HCT116 (cell line): ENCODE results near the gene GSTT2. TPM values are rescaled to one million over a fixed set of nuclear protein-coding genes. Genes with fewer than 3 reads are reported as not detected.

Source experiments
- ATAC-seq: fragments of 200-7000 bp; cut with Tn5 transposase; 2 replicates; pipeline ENCODE4 v1.9.1; 2020; ENCODE audit warnings: mild to moderate bottlenecking, moderate library complexity
- BruUV-seq: library from RNA; stranded (reverse); fragments of 400-500 nt; replicated peaks from 2 replicates; lab custom pipeline; 2021; lab: Mats Ljungman, UMichigan
- CTCF ChIA-PET: fragments of 300-600 bp; sonication (Branson Sonifier 250); formaldehyde crosslinking; loops from one replicate; lab custom pipeline; 2021; ENCODE audit warnings: antibody characterized with exemption; lab: Charles Lee
- POLR2A ChIA-PET: fragments of 300-600, 350-600 bp; sonication (Branson Sonifier 250); formaldehyde crosslinking; loops from one replicate; lab custom pipeline; 2021; ENCODE audit warnings: antibody characterized with exemption; lab: Charles Lee
- RAD21 ChIA-PET, 2 experiments: fragments of 300-600 bp; sonication (Branson Sonifier 250); formaldehyde crosslinking; loops; one replicate each; lab custom pipeline; 2023; ENCODE audit warnings: low total read pairs in 2 of 2; ENCODE audit not compliant: uncharacterized antibody in 2 of 2, unreplicated experiment in 2 of 2, low non-redundant PET in 1 of 2; lab: Charles Lee
- DNase-seq: peaks from one replicate; pipeline ENCODE4 v3.0.0-alpha.2; 2010; ENCODE audit warnings: low read depth, low spot score
- H2AFZ ChIP-seq: fragments of 200-600 bp; shearing (Covaris generic), sonication (generic); 2 replicates; pipeline ENCODE4 v1.6.1; 2017; ENCODE audit warnings: low read depth, mixed run types, mixed read lengths, antibody characterized with exemption, low read length; ENCODE audit not compliant: poor library complexity, severe bottlenecking
- H3K27ac ChIP-seq: 2 replicates; pipeline ENCODE4 v1.5.1; 2012; ENCODE audit warnings: low read depth, low read length
- H3K27me3 ChIP-seq: fragments of 200-600 bp; sonication (generic); 2 replicates; pipeline ENCODE4 v1.6.1; 2016; ENCODE audit warnings: mixed run types, low read length, mixed read lengths; ENCODE audit not compliant: insufficient read depth
- H3K36me3 ChIP-seq, 2 experiments: fragments of 200-500 bp in 1 of 2; fragments of 200-600 bp in 1 of 2; sonication (Bioruptor generic) in 1 of 2; sonication (generic) in 1 of 2; 2 replicates each; pipeline versions ENCODE4 v1.5.1 to v1.6.1; 2014 to 2016; ENCODE audit warnings: low read length in 2 of 2, inconsistent platforms in 1 of 2, mixed read lengths in 1 of 2, mixed run types in 1 of 2; ENCODE audit not compliant: insufficient read depth in 2 of 2, control insufficient read depth in 1 of 2
- H3K4me1 ChIP-seq, 2 experiments: fragments of 200-600 bp in 1 of 2; sonication (generic) in 1 of 2; 2 replicates each; pipeline versions ENCODE4 v1.5.1 to v1.6.1; 2012 to 2017; ENCODE audit warnings: low read length in 2 of 2, inconsistent platforms in 1 of 2, mild to moderate bottlenecking in 1 of 2, mixed read lengths in 1 of 2, mixed run types in 1 of 2, moderate library complexity in 1 of 2; ENCODE audit not compliant: insufficient read depth in 2 of 2, control insufficient read depth in 1 of 2
- H3K4me2 ChIP-seq: fragments of 200-600 bp; sonication (generic); 2 replicates; pipeline ENCODE4 v1.6.1; 2017; ENCODE audit warnings: mixed run types, low read length, mixed read lengths
- H3K4me3 ChIP-seq, 2 experiments: fragments of 200-600 bp in 1 of 2; sonication (generic) in 1 of 2; replicated peaks in 1 of 2; 2 replicates each; pipeline ENCODE4 v1.5.1; 2011 to 2016; ENCODE audit warnings: low read length in 2 of 2, control low read depth in 1 of 2, low read depth in 1 of 2, mild to moderate bottlenecking in 1 of 2, mixed read lengths in 1 of 2, mixed run types in 1 of 2
- H3K79me2 ChIP-seq: fragments of 200-600 bp; sonication (generic); 2 replicates; pipeline ENCODE4 v1.6.1; 2017; ENCODE audit warnings: mild to moderate bottlenecking, mixed run types, low read length, moderate library complexity, mixed read lengths; ENCODE audit not compliant: insufficient read depth
- H3K9ac ChIP-seq: fragments of 200-600 bp; sonication (generic); 2 replicates; pipeline ENCODE4 v1.6.1; 2016; ENCODE audit warnings: low read length, mixed read lengths
- H3K9me2 ChIP-seq: fragments of 200-600 bp; sonication (generic), shearing (Covaris generic); 2 replicates; pipeline ENCODE4 v1.6.1; 2017; ENCODE audit warnings: mixed run types, mild to moderate bottlenecking, moderate library complexity; ENCODE audit not compliant: insufficient read depth
- H3K9me3 ChIP-seq, 2 experiments: fragments of 200-500 bp in 1 of 2; fragments of 200-600 bp in 1 of 2; sonication (Bioruptor generic) in 1 of 2; sonication (generic) in 1 of 2; 2 replicates each; pipeline ENCODE4 v1.6.1; 2014 to 2017; ENCODE audit warnings: low read length in 2 of 2, mixed read lengths in 2 of 2, inconsistent platforms in 1 of 2, low read depth in 1 of 2, mild to moderate bottlenecking in 1 of 2, mixed run types in 1 of 2, moderate library complexity in 1 of 2; ENCODE audit not compliant: control insufficient read depth in 1 of 2, insufficient read depth in 1 of 2
- H4K20me1 ChIP-seq: fragments of 200-600 bp; sonication (generic), shearing (Covaris generic); 2 replicates; pipeline ENCODE4 v1.6.1; 2017; ENCODE audit warnings: mixed run types, mild to moderate bottlenecking, moderate library complexity; ENCODE audit not compliant: insufficient read depth
- ATF3 ChIP-seq: IDR thresholded peaks from 2 replicates; pipeline ENCODE4 v1.6.1; 2012
- CEBPB ChIP-seq: IDR thresholded peaks from 2 replicates; pipeline ENCODE4 v1.6.1; 2012; ENCODE audit warnings: low read depth
- CTCF ChIP-seq, 3 experiments: fragments of 200-600 bp in 1 of 3; sonication (generic) in 1 of 3; IDR thresholded peaks in 2 of 3; conservative IDR thresholded peaks in 1 of 3; 2 replicates each; pipeline ENCODE4 v1.5.1; 2012 to 2017; ENCODE audit warnings: low read depth in 2 of 3, low read length in 2 of 3, antibody characterized with exemption in 1 of 3, borderline replicate concordance in 1 of 3, control low read depth in 1 of 3, mild to moderate bottlenecking in 1 of 3, mixed read lengths in 1 of 3, mixed run types in 1 of 3, moderate library complexity in 1 of 3; ENCODE audit not compliant: insufficient read depth in 1 of 3
- EGR1 ChIP-seq: IDR thresholded peaks from 2 replicates; pipeline ENCODE4 v1.6.1; 2012; ENCODE audit warnings: low read depth
- ELF1 ChIP-seq: IDR thresholded peaks from 2 replicates; pipeline ENCODE4 v1.6.1; 2012; ENCODE audit warnings: low read depth, borderline replicate concordance
- EZH2phosphoT487 ChIP-seq: fragments of 200-600 bp; IDR thresholded peaks from 2 replicates; pipeline ENCODE4 v1.6.1; 2018; ENCODE audit warnings: antibody characterized with exemption, borderline replicate concordance
- RAD21 ChIP-seq: IDR thresholded peaks from 2 replicates; pipeline ENCODE4 v1.6.1; 2012; ENCODE audit warnings: low read depth, mild to moderate bottlenecking
- REST ChIP-seq: IDR thresholded peaks from 2 replicates; pipeline ENCODE4 v1.6.1; 2012; ENCODE audit warnings: low read depth
- SIN3A ChIP-seq: IDR thresholded peaks from 2 replicates; pipeline ENCODE4 v1.6.1; 2012; ENCODE audit warnings: low read depth
- SRF ChIP-seq: IDR thresholded peaks from 2 replicates; pipeline ENCODE4 v1.6.1; 2012; ENCODE audit warnings: low read depth
- YY1 ChIP-seq: IDR thresholded peaks from 2 replicates; pipeline ENCODE4 v1.6.1; 2011; ENCODE audit warnings: low read length, low read depth, moderate library complexity, mild to moderate bottlenecking; ENCODE audit not compliant: insufficient replicate concordance; ENCODE audit errors: extremely low read depth
- ZBTB33 ChIP-seq: IDR thresholded peaks from 2 replicates; pipeline ENCODE4 v1.6.1; 2011; ENCODE audit warnings: mild to moderate bottlenecking, low read length, moderate library complexity; ENCODE audit not compliant: insufficient replicate concordance; ENCODE audit errors: extremely low read depth
- ZFX ChIP-seq: fragments of 450-650 bp; IDR thresholded peaks from 2 replicates; pipeline ENCODE4 v1.6.1; 2017
- intact Hi-C: fragments of 100-400 bp; cut with micrococcal nuclease; formaldehyde crosslinking; loops from 2 replicates; pipeline ENCODE4 v1.10.0; 2022
- total RNA-seq: library from RNA; stranded (reverse); gene quantifications from one replicate; pipeline ENCODE4 v1.2.1, GENCODE V29; 2021; ENCODE audit not compliant: unreplicated experiment

Gene GSTT2
- total RNA-seq, 1 experiment from 2014 or later: 5.1 TPM

GRCh38 chr22:24016156-24016555, 36.2 kb downstream of the GSTT2 start:
- no peak for ATAC-seq
- no TSS peak for BruUV-seq
- CTCF ChIA-PET: no interaction called here

GRCh38 chr22:24021304-24021703, 41.4 kb downstream of the GSTT2 start:
- intact Hi-C loops: no loop called here
- Histone ChIP-seq H3K36me3 (no peaks in the 10 kb centered on the region; a peak in 1 of 4 replicates), H3K4me3 (no peak overlapping the region), H3K4me2 (no peak overlapping the region), H3K9me3 (no peaks in the 10 kb centered on the region), H4K20me1 (no peaks in the 10 kb centered on the region), H3K9me2 (no peaks in the 10 kb centered on the region), H3K9ac (no peak overlapping the region), H3K79me2 (peaks cover 88% of the 10 kb centered on the region), H3K27me3 (no peaks in the 10 kb centered on the region), H3K4me1 (no peaks in the 10 kb centered on the region), H3K27ac (no peak overlapping the region), H2AFZ (no peak overlapping the region)
- DNase-seq (no peak), ATAC-seq (no peak)
- ChIA-PET CTCF (no interaction called here), RAD21 (no interaction called here), POLR2A (no interaction called here)
- BruUV-seq: no TSS peak
- TF ChIP-seq ELF1: no peak
- no peak for TF ChIP-seq ZBTB33
- no peak for TF ChIP-seq SRF
- no peak for TF ChIP-seq CTCF (IDR thresholded peaks at IDR 0.05 in 2 of 3, conservative IDR thresholded peaks at IDR 0.05 in 1 of 3; ENCODE audit: borderline replicate concordance in 1 of 3, insufficient read depth in 1 of 3, low read depth in 2 of 3, low read length in 2 of 3)
- TF ChIP-seq CEBPB: no peak
- no peak for TF ChIP-seq YY1
- TF ChIP-seq REST: no peak
- no peak for TF ChIP-seq SIN3A

More at GRCh38 chr22:24016156-24016555, 36.2 kb downstream of the GSTT2 start:
- ChIA-PET POLR2A (no interaction called here), RAD21 (no interaction called here)
- Histone ChIP-seq H3K4me3 (no peak overlapping the region), H3K9me2 (no peaks in the 10 kb centered on the region), H4K20me1 (0 out of 2 replicates have a peak, but pooled peaks cover 5% of the 10 kb centered on the region), H3K4me1 (peaks cover 5 to 6% of the 10 kb centered on the region in 2 experiments; a peak in 3 of 4 replicates), H3K9ac (no peak overlapping the region), H3K27ac (no peak overlapping the region), H3K4me2 (no peak overlapping the region), H3K9me3 (no peaks in the 10 kb centered on the region), H3K27me3 (no peaks in the 10 kb centered on the region), H3K36me3 (no peaks in the 10 kb centered on the region; a peak in 1 of 4 replicates), H2AFZ (no peak overlapping the region), H3K79me2 (peaks cover 90% of the 10 kb centered on the region)
- TF ChIP-seq EGR1 (no peak), RAD21 (no peak), ZFX (no peak), SIN3A (no peak), EZH2phosphoT487 (no peak), CEBPB (no peak), ATF3 (no peak)
- intact Hi-C loops: loop anchor here (10.0 kb wide), 1 partner anchor 139 kb away; no protein-coding TSS in a partner anchor
- DNase-seq: no peak
